GM19397 (cell line): ENCODE measurements around the gene ZMYND10.

ENCODE experiments used
- ATAC-seq: cut with Tn5 transposase; IDR thresholded peaks from one replicate; pipeline ENCODE4 v1.9.1; 2021; ENCODE audit warnings: mild to moderate bottlenecking, moderate library complexity; ENCODE audit not compliant: unreplicated experiment

The ZMYND10 gene

DNA sequence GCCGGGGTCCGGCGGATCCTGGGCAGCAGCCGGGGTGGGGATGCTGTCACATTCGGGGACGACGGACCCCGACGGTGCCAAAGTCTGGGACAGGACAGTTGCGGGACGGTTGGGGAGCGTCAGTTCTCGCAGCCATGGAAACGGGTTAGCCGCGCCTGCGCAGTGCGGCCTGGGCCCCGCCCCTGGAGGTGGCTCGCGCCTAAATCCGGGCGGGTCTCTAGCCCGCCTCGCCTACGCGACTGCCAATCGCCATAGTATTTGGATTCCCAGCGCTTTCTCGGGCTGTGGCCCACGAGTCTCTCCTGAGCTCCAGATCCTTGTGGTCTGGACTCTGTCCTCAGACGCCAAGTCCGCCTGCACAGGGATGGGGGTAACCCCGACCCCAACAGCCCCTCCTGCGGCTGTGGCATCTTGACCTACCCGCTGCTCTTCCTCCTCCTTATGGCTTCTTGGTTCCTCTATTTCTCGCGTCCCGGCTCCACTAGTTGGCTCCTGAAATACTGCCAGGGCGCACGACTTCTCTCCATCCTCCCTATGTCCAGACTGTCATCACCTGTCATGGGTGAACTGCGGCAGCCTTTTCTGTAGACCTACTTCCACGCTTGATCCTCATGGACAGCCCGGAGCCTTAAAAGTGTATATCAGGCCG, at the start of gene ZMYND10:
ZMYND10 (minus strand) TSS at position 147 of the 649 bp plus-strand sequence. CDS start 153 bp downstream, outside the sequence.
- ATAC-seq = no peak

DNA sequence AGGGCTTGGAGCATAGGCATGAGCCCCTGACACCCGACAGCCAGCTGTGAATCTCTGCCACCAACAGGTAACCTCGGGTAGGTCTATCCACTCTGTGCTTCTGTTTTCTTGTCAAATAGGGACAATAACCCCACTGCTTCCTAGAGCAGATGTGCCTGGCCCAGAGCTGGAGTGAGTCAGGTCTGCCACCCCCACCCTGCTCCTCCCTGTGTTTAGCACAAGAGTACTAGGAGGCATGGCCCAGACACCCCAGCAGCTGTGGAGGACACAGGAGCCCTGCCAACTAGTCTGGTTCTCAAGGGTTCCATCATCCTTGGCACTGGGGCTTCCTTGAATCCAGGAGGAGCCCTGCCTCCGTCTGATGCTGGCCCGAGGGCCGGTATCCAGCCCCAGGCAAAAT, 47.5 kb upstream of the ZMYND10 start:
- no peak for ATAC-seq

DNA sequence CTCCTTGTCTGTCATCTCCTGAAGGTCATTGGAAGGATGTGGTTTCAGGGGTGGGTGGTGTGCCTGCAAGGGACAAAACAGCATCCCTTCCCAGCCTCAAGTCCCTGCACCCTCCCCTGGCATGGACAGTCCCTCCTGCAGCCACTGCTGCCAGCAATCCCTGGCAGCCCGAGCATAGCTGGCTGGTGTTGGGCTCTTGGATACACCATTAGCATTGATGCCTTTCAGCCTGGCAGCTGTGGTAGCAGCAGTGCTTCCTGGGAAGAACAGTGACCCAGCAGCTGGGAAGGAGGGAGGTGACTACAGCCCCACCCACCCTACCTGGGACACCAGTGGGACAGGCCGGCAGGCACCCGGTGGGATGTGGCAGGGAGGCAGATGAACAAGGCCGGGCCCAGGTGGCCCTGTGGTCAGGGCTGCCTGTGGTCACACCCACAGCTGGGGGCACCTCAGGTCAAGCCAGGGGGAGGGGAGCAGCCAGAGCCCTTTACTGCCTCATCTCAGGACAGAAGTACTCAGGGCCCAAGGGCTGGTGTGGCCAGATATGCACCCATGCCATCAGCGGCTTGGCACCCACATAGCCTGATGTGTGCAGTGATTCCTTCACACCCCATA, 46.7 kb upstream of the ZMYND10 start:
- ATAC-seq = no peak

DNA sequence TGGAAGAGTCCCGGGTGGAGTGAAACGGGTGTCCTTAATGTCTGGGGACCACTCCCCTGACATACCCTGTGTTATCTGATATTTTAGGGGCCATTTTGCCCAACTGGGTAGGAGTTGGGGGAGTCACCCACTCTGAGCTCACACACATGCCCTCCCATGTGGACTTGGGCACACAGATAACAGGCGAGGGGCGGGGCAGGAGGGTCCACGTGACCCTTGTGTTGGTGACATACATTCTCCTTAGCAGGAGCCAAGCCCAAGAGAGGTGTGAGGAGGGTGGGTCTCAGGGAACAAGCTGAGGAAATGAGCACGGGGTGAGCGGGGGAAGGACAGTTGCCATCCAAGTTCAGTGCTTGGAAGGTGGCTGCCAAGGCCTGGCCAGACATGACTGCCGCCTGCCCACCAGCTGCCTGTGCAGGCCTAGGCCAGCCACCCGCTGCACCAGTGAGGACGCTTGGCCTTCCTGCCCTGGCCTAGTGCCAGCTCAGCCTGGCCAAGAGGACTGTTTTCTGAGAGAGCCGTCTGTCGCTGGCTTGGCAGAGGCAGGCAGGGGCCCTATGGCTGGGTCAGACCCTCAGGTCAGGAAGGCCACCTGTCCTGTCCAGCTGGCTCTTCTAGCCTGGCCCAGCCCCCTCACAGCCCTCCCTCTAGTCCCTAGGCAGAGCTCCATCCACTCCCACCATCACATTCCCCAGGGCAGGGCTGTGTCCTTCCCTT, 45.1 kb upstream of the ZMYND10 start:
- ATAC-seq = no peak

DNA sequence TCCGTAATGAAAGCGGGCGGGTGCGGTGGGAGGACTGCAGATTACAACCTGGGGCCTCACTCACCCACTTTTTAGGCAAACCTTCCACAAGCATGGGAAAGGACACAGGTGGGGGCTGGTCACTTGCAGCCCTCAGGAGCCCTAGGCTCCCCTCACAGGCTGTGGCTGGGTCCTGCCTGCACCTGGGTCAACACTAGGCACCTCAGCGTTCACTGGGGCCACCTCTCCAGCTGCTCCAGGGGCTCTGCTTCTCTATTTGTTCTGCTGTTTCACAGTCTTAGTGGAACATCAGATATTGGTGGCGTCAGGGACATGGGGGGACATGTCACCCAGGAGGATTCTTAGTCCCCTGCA, 43.9 kb upstream of the ZMYND10 start:
- ATAC-seq = no peak

DNA sequence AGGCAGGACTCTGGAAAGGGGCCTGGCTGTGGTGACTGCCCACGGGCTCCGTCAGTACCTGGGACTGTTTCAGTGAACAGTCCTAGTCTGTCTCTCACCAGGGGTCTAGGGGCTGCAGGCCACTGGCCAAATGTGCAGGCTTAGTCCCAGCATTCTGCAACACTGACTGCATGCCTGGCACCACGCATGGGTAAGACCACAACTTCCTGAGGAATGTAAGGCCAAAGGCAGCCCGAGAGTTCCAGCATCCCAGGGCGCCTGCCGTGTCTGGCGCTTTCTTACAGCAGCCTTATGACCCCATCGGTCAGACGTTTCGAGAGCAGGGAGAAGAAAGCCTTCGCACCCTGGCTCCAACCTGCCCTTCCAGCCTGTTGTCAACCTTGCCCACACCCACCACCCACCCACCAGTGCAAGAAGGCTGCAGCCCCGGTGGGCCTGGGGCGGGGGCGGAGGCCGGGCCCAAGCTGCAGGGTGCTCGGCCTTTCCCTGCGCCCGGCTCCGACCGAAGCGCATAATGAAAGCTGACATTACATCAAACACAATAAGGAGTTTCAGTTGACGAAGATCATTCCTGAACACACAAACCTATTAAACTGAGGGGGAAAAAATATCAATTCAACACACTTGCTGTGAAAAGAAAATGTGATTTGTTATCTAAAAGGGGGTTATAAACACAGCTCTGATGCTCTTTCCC, 43.3 kb upstream of the ZMYND10 start:
- no peak for ATAC-seq

DNA sequence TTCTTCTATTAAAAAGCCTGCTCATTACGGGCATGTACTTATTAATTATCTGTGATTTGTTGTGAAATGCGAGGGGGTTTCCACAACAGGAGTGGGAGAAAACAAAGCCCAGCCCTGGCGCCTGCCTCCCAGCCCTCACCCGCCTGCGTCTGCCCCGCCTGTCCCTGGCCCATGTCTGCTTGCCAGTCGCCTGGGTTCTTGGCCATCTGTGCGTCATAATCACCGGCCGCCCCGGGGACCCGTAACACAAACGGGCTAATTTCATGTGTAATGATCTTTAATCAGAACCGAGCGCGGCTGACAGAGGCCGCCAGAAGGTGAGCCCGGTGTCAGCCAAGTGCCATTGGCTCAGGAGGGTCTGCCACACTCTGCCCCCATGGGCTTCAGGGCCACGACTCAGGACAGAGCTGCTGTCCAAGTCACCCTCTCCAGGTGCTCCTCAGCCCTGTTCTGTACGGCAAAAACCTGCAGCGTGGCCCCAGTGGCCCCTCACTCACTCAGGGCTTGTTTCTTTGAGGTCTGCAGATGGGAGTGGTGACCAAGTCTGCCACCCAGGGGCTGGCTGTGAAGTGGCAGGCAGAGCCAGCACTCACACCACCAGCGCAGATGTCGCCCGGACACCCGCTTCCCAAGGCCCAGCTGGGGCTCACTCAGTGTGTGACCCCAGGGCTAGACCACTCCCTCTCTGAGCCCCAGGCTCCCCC, 42.6 kb upstream of the ZMYND10 start:
- ATAC-seq = no peak

DNA sequence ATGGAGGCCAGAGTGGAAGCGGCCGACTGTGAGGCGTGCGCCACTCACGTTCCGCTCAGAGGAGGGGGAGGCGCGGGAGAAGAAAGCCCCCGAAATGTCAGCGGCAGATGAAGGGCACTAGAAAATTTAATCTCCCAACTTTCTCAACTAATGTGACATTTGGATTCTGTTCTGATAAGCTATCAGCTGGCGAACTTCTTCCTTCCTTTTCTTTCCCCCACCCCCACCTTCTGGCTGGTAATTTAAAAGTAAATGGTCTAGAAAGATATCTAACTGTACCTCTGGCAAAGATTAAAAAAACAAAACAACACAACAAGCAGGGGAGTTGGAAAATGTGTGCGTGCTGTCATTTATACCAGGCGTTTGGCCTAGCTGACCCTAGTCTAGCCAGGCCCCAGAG, 40.2 kb upstream of the ZMYND10 start:
- no peak for ATAC-seq

DNA sequence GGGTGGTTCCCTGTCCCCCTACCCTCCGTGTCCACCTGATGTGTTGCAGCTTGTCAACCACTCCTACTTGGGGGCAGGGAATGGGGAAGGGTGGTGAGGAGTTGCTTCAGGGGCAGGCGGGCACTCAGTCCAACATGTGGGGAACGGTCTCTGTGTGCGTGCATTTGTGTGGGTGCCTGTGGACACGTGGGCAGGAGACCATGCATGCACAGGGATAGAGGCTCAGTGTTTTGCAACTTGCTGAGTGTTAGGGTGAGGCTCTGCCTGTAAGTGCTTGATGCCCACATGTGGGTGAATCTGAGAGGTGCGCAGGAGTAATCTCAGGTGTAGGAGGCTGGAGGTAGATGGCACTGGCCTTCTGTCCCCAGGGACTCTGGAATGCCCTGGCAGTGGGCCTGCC, 38.2 kb upstream of the ZMYND10 start:
- ATAC-seq = no peak

DNA sequence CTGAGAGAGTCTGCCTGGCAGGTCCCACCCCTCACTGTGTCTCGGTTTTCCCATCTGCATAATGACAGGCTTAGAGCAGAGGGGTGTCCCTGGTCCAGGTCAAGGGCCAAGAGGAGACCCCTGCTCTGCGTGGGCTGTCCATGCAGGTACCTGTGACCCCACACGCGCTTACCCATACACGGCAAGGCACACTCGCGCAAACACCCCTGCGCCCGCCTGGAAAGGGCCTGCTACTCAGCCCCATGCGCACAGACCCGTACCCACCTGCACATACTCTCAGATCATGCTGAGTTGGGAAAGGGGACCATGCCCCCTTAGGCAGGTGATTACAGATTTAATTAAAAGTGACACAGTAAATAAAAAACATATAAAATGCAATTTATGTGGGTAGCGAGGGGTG, 37.2 kb upstream of the ZMYND10 start:
- no peak for ATAC-seq

DNA sequence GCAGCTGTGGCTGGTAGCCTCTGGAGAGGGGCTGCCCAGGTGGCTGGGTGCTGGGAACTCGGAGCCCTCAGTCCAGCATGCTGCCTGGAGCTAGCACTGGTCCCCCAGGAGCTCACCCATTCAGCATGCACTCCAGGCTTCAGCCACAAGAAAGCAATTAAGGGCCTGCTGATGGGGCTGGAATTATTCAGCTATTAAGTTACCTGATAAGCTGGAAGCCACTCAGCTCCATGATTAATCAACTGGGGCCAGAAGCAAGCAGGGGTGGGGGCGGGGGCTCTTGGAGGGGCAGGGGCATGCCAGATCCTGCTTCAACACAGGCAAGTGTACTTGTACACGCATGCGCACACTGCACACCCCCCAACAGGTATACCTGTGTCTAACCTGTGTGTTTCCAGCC, 35.9 kb upstream of the ZMYND10 start:
- no peak for ATAC-seq

DNA sequence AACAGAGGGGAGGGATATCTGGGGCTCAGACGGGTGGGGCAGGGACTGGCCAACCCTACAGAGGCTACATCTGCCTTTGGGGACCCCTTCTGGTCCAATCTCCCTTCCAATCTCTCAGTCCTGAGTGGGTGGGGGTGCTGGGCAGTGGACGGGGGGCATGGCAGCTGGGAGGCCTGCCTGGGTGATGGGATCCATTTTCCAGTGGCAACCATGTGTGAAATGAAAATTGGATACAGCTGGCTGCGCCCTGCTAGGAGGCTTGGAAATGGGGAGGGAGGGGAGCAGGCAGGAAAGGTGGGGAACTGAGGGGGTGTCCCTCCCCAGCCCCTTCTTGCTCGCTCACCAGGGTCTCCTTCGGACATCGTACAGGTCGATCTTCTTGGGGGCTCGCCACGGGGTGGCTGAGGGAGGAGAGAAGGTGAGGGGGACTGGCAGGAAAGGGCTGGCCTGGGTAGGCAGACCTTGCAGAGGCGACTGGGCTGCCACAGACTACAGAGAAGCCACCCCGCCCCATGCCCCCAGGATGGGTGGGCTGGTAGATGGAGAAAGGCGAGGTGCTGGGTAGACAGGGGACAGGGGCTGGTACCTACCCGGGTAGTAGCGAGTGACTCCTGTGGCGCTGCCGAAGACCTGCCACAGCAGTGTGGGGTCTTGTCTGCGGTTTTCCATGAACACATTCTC, 35.0 kb upstream of the ZMYND10 start:
- ATAC-seq = no peak

DNA sequence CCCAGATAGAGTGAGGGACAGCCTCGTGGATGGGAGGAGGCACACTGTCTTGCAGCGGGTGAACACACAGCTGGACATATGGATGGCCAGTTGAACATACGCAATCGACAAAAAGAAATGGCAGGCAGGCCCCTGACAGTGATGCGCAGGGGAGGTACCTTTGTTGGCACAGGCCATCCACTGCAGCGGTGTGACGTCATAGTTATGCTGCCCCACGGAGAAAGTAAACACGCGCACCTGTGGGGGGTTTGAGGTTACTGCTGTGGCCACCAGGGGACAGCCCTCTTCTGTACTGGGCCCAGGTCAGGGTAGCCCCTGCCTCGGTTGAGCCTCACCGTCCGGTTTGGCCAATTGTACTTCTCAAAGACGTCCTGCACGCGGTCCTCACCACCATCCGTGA, 33.2 kb upstream of the ZMYND10 start:
- ATAC-seq = no peak

DNA sequence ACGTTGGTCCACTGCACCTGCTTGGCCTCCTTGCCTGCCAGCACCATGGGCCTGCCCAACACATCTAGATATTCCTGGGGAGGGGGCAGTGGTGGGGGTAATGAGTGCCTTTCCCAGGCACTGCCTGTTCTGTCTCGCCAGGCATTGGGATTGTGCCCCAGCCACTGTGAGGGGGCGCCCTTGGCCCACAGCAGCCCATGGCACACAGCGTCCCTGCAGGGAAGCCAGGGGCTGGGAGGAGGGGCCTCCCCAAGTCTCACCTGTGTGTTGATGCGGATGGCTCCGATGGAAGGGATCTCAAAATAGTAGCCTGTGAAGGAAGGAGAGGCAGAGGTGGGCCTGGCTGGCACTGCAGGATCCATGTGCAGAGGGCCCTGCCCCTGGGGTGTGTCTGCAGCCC, 32.5 kb upstream of the ZMYND10 start:
- ATAC-seq = no peak

DNA sequence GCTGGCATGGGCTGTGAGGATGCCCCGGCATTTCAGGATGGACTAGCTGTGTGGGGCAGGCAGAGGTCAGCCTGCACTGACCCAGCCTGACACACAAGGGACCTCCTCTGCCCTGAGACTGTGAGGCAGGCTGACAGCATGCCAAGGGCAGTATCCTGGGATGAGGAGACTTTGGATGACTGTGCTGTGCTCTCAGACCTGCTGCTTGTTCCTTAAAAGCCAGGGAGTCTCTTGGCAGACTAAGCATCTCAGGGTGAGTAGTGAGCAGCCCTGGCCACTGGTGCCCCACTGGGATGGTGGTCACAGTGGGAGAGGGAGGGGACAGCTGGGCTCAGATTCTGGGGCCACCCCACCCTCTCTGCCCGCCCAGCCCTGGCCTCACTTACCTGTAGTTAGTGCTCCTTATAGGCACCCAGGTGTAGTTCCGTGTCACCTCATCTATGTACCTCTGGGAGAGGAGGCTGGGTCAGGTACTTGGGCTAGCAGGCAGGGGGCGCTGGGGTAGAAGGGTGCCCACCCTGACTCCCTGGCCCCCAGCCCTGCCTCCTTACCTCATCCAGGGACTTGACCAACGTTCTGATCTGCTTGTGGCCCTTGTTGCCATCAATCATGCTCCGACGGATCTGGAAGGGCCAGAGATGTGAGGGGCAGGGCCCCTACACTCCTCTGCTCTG, 29.9 kb upstream of the ZMYND10 start:
- ATAC-seq = no peak

DNA sequence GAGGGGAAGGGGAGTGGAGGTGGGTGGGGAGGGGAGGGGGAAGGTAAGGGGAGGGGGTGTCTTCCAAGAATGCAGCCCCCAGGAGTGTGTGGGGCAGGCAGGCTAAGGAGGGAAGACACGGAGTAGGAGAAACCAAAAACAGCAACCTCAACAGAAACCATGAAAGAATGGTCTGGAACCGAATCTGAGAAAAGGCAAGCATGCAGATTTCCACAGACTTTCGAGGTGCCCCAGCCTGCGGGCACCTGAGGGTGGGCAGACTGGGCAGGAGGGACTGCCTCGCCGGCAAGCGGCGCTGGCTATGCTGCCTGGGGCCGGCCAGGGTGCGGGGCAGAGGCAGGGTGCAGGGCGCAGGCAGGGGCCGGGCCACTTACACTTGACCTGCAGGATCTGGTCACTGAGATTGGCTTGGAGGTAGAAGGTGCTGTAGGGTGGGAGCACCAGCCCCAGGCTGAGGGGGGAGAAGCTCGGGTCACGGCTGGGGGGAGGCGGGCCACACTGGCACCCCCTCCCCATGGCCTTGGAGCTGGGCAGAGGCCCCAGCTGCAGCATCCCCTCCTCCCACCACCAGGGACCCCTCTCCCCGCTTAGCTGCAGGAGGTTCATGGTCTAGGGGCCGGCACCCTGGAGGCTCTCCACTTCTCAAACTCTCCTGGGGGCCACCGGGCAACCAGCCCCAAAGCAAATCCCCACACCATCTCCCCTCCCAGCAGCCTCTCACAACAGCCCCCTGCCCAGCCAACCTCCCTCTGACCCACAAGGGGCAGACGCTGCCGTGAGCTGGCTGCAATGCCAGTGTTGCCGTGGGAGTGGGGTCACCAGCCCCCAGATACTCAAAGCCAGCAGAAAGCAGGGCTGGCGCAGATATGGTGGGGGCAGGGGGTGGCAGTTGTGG, 29.1 kb upstream of the ZMYND10 start:
- ATAC-seq = no peak

DNA sequence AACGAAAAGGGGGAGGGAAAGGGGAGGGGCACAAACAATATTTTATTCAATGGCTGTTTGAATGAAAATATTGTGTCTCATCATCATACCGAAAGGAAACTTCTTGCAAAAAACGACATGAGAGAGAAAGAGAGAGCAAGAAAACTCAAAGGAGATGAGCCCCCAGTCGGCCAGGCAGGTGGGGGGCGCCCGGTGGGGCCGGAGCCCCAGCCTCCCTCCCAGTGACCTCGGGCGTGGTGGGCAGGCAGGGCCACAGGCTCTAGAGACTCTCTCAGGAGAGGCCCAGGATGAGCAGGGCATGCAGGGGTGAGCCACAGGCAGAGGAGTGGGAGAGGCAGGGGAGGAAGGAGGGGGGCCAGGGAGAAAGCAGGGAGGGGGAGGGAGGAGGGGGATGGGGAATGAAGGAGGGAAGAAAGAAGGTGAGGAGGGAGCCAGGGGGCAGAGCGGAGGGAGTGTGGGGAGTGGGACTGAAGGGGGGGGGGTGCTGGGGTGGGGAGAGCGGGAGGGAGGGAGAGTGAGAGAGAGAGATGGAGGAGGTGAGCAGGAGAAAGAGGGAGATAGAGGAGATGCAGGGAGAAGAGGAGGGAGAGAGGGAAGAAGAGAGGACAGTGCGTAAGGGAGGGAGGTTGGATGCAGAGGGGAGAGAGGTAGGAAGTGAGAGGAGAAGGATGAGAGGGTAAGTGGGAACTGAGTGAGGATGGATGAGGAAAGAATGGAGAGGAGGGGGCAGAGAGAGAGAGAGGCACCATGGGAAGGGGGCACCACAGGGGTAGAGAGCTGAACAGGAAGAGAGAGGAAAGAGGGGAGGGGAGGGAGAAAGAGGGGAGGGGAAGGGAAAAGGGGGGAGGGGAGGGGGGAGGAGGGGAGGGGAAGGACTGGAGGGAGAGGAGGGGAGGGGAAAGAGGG, 27.9 kb upstream of the ZMYND10 start:
- ATAC-seq = no peak

DNA sequence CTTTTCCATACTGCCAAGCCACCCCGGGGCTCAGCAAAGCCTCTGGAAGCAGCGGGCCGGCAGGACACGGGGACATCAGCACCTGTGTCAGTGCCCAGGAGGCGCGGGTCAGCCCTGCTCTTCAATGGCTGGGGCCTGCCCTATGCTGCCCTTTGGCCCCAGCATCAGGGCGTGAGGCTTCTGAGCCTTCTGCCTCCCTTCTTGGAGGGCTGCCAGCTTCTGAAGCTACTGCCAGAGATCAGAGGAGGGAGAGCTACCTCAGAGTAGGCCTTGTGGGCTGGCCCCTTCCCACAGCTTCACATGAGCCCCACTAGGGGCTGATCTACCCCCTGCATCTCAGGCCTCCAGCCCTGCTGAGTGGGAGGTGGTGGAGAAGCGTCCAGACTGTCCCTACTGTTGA, 26.8 kb upstream of the ZMYND10 start:
- no peak for ATAC-seq
